ENCODE results near the gene DCST2. TPM values are rescaled to one million over a fixed set of nuclear protein-coding genes. Genes with fewer than 3 reads are reported as not detected.

Gene DCST2
- total and polyA plus RNA-seq, 12 donors: 0.14 to 15.2 (median 1.1) TPM; not detected in 2

DNA sequence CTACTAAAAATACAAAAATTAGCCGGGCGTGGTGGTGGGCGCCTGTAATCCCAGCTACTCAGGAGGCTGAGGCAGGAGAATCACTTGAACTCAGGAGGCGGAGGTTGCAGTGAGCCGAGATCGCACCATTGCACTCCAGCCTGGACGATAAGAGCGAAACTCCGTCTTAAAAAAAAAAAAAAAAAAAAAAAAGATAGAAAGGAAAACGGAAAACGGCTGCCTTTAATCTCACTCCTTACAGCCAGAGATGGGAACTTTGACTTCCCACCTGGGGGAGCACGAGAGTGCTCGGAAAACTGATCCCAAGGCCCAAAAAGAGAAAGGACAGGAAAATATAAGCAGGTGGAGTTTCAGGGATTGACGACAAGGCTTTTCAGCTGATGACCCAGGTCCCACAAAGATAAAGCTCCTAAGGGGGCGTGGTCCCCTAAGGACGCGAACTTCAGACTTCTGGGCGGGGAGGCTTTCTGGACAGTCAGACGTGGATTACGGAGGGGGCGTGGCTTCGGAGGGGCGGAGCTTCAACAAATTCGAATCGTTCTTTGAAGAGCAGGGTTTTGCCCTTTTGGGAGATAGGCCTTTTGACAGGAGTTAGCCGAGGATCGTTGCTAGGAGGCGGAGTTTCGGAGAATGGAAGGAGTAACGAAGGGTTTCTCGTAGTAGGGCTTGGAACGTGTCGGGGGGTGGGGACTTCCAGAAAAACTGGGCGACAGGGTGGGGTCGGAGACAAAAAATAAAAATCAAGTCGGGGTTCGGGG is 60.1 kb downstream of the DCST2 start:
- TF ChIP-seq CTCF (IDR thresholded peaks at IDR 0.05) (peak in 1 of 6 experiments; percentile 13), POLR2A (IDR thresholded peaks at IDR 0.05) (peak; percentile 55 to 90)
- Histone ChIP-seq H3K4me1 (replicated peaks in 1 of 2) (peaks cover 39 to 57% of the 10 kb centered on the region in 2 donors), H3K9me3 (replicated peaks in 1 of 3) (no peaks in the 10 kb centered on the region), H3K27ac (peak overlapping the region; percentile 93 to 100 (median 99)), H3K27me3 (no peaks in the 10 kb centered on the region), H3K4me3 (peak overlapping the region in 3 of 4 donors; percentile 38 to 75 (median 48)), H3K36me3 (replicated peaks in 1 of 2) (no peaks in the 10 kb centered on the region)
- WGBS, 4 donors: 3 to 6% (median 3%) methylated on average over 33 to 37 of the region's 37 CpGs
- intact Hi-C loops (cut with DNase I): no loop called here
- peak; percentile 98 to 100 (median 99) for DNase-seq

DNA sequence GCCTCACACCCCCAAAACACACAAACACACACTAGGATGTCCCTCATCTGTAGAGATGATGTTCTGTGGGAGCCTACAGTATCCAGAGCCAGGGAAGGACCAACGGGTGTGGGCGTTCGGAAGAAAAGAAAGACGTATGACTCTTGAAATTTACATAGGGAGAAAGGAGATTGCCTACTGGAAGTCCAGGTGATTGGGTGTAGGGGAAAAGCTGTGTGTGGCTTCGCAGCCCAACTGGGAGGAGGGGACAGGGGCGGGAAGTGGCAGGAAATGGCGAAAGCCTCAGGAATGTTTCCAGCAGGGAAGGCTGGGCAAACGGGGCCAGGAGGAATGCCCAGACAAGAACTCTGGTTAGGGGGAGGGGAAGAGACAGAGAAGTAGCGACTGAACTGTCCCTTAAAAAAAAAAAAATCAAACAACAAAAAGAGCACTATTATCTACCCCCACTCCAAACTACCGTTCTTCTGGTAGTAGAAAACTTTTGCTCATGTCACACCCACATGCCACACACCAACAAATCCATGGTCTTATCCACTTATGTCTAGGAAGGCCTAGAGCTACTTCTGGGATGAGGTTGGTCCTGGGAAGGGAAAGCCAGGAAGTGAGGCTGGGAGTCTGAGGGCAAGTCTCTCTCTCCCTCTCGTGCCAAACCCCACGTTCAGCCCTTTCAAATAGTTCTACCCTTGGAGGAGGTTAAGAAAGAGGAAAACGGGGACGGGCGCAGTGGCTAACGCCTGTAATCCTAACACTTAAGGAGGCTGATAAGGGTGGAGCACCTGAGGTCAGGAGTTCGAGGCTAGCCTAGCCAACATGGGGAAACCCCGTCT is 60.9 kb downstream of the DCST2 start:
- DNase-seq: peak; percentile 75 to 94 (median 93)
- Histone ChIP-seq H3K4me3 (peak overlapping the region in 1 of 4 donors; percentile 75), H3K27ac (peak overlapping the region; percentile 93 to 100 (median 99)), H3K27me3 (no peaks in the 10 kb centered on the region), H3K4me1 (replicated peaks in 1 of 2) (peaks cover 39 to 62% of the 10 kb centered on the region in 2 donors), H3K36me3 (replicated peaks in 1 of 2) (peaks cover 0 to 7% of the 10 kb centered on the region in 2 donors), H3K9me3 (replicated peaks in 1 of 3) (no peaks in the 10 kb centered on the region)
- intact Hi-C loops (cut with DNase I): no loop called here
- 14 to 20% (median 18%) methylated on average over 17 to 18 of the region's 18 CpGs for WGBS, 4 donors
- no peak for TF ChIP-seq CTCF (IDR thresholded peaks at IDR 0.05)
- TF ChIP-seq POLR2A (IDR thresholded peaks at IDR 0.05): peak; percentile 42 to 77

GRCh38 chr1:154972213-154972516 is 61.4 kb downstream of the DCST2 start:
- intact Hi-C loops (cut with DNase I): no loop called here
- TF ChIP-seq POLR2A (IDR thresholded peaks at IDR 0.05): no peak
- Histone ChIP-seq H3K27ac (peak overlapping the region; percentile 93 to 100 (median 99)), H3K4me1 (replicated peaks in 1 of 2) (peaks cover 39 to 62% of the 10 kb centered on the region in 2 donors), H3K27me3 (no peaks in the 10 kb centered on the region), H3K9me3 (replicated peaks in 1 of 3) (no peaks in the 10 kb centered on the region), H3K36me3 (replicated peaks in 1 of 2) (peaks cover 0 to 12% of the 10 kb centered on the region in 2 donors), H3K4me3 (peak overlapping the region in 1 of 4 donors; percentile 75)
- WGBS, 4 donors: 54 to 74% (median 58%) methylated on average over 3 of the region's 3 CpGs
- no peak for DNase-seq

DNA sequence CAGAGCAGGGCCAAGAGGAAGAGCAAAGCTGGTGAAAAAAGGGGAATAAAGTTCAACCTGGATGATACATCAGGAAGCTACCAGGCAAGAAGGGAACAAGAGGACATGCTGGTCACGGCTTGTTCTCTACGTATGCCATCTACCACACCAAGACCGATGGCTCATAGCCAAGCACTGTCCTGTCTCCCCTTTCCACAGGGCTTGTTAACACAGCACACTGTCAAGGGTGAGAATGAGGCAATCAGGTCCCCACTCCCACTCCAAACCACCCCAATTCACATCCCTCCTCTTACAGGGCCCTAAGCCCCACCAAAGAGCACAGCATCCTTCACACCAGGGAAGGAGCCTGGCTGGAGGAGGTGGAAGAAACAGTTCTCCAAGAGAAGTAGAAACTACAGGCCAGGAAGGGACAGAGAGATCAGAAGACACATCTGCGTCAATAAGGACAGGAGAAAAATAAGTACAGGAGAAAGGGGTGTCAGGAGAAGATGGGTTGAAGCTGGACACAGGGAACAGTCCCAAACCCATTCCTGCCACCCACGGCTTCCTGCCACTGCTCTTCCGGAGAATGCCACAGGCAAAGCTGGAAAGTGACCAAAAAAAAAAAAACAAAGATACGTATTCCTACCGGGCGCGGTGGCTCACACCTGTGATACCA is 62.1 kb downstream of the DCST2 start:
- intact Hi-C loops (cut with DNase I): no loop called here
- peak; percentile 54 to 89 (median 69) for DNase-seq
- TF ChIP-seq POLR2A (IDR thresholded peaks at IDR 0.05) (no peak), CTCF (IDR thresholded peaks at IDR 0.05) (no peak)

More for the DNA sequence above, 62.1 kb downstream of the DCST2 start:
- Histone ChIP-seq H3K27me3 (no peaks in the 10 kb centered on the region), H3K4me1 (replicated peaks in 1 of 2) (peaks cover 39 to 58% of the 10 kb centered on the region in 2 donors), H3K27ac (peak overlapping the region; percentile 93 to 100 (median 99)), H3K4me3 (peak overlapping the region in 1 of 4 donors; percentile 75), H3K36me3 (replicated peaks in 1 of 2) (peaks cover 0 to 19% of the 10 kb centered on the region in 2 donors), H3K9me3 (replicated peaks in 1 of 3) (no peaks in the 10 kb centered on the region)
- WGBS, 4 donors: 23 to 41% (median 35%) methylated on average over 9 to 10 of the region's 10 CpGs
